Lung (tissue), 12 donors: ENCODE results near the gene UTS2R. TPM values are rescaled to one million over a fixed set of nuclear protein-coding genes. Genes with fewer than 3 reads are reported as not detected.

Experiments
- ATAC-seq: fragments of 200-7000 bp; cut with Tn5 transposase; one replicate; pipeline ENCODE4 v1.9.1; 2020; ENCODE audit warnings: moderate number of reproducible peaks; ENCODE audit not compliant: insufficient read depth, low FRiP score
- DNase-seq, 3 donors: peaks; one replicate each; pipeline ENCODE4 v3.0.0-alpha.2; 2013 to 2017
- H3K27ac ChIP-seq, 2 donors: one replicate each; pipeline ENCODE4 v1.5.1; 2013; ENCODE audit warnings: mild to moderate bottlenecking in 2 of 2, moderate library complexity in 2 of 2, control low read depth in 1 of 2, inconsistent platforms in 1 of 2, low read depth in 1 of 2, low read length in 1 of 2
- H3K27me3 ChIP-seq, 3 donors: one replicate each; pipeline ENCODE4 v1.5.1; 2013; ENCODE audit warnings: low read length in 2 of 3; ENCODE audit not compliant: control insufficient read depth in 3 of 3, insufficient read depth in 3 of 3
- H3K36me3 ChIP-seq, 4 donors: one replicate each; pipeline ENCODE4 v1.5.1; 2013; ENCODE audit warnings: low read length in 4 of 4, mild to moderate bottlenecking in 1 of 4, moderate library complexity in 1 of 4; ENCODE audit not compliant: control insufficient read depth in 4 of 4, insufficient read depth in 4 of 4
- H3K4me1 ChIP-seq, 5 donors: one replicate each; pipeline ENCODE4 v1.5.1; 2013; ENCODE audit warnings: low read length in 5 of 5, mild to moderate bottlenecking in 2 of 5, moderate library complexity in 1 of 5; ENCODE audit not compliant: control insufficient read depth in 5 of 5, insufficient read depth in 5 of 5
- H3K4me3 ChIP-seq: one replicate; pipeline ENCODE4 v1.5.1; 2013; ENCODE audit warnings: mild to moderate bottlenecking, control low read depth, moderate library complexity
- H3K9ac ChIP-seq, 2 donors: one replicate each; pipeline ENCODE4 v1.5.1; 2013; ENCODE audit warnings: low read length in 2 of 2, control low read depth in 1 of 2; ENCODE audit not compliant: insufficient read depth in 1 of 2
- H3K9me3 ChIP-seq, 4 donors: one replicate each; pipeline ENCODE4 v1.5.1; 2013; ENCODE audit warnings: low read length in 3 of 4, mild to moderate bottlenecking in 1 of 4, moderate library complexity in 1 of 4; ENCODE audit not compliant: control insufficient read depth in 4 of 4, insufficient read depth in 3 of 4
- CTCF ChIP-seq: IDR thresholded peaks from 2 replicates; pipeline ENCODE4 v1.5.1; 2012; ENCODE audit warnings: mild to moderate bottlenecking; ENCODE audit errors: control extremely low read depth, extremely low read depth
- WGBS, 2 donors: extraction: QIAGEN DNeasy Blood & Tissue Kit; methylation state at CpG; one replicate each; pipeline ENCODE4 v1.1.7; 2013; 5-methylcytosine and 5-hydroxymethylcytosine counted together
- polyA plus RNA-seq, 2 donors: library from polyadenylated mRNA; stranded (reverse); fragments of 200-250 nt; gene quantifications; one replicate each; pipeline ENCODE4 v1.2.1, GENCODE V29; 2013
- total RNA-seq, 2 donors: library from RNA; depleted of rRNA in 1 of 2; stranded (reverse); fragments of >200 nt in 1 of 2; gene quantifications; one replicate each; pipeline ENCODE4 v1.2.1, GENCODE V29; 2014 to 2021
- donor health status: control.
- donor health status: control.
- donor health status: Bipolar disorder and iron deficiency.
- donor health status: healthy.
- donor health status: DM: yes; HTN: yes; CAD: no.

UTS2R gene
- total and polyA plus RNA-seq, 4 donors = 0.17 TPM; not detected in 3

GRCh38 chr17:82353484-82353883 is 18.1 kb upstream of the UTS2R start:
- H3K4me3 ChIP-seq = no peak overlapping the region
- H3K27me3 ChIP-seq = peaks cover 0 to 9% (median 0%) of the 10 kb centered on the region in 3 donors
- peaks cover 0 to 17% (median 4%) of the 10 kb centered on the region in 5 donors for H3K4me1 ChIP-seq
- H3K9me3 ChIP-seq = no peaks in the 10 kb centered on the region
- WGBS, 2 donors = 84 to 93% methylated on average over 8 of the region's 8 CpGs
- no peak overlapping the region for H3K27ac ChIP-seq
- DNase-seq (no peak), ATAC-seq (no peak)
- TF ChIP-seq CTCF = no peak
- H3K9ac ChIP-seq = no peak overlapping the region
- H3K36me3 ChIP-seq = no peaks in the 10 kb centered on the region

GRCh38 chr17:82354804-82355308 is 16.7 kb upstream of the UTS2R start:
- no peak overlapping the region for H3K4me3 ChIP-seq
- H3K27me3 ChIP-seq = peaks cover 0 to 7% (median 5%) of the 10 kb centered on the region in 3 donors
- H3K27ac ChIP-seq = no peak overlapping the region
- no peak for ATAC-seq
- DNase-seq = no peak
- H3K9ac ChIP-seq = no peak overlapping the region
- H3K9me3 ChIP-seq = no peaks in the 10 kb centered on the region
- H3K36me3 ChIP-seq = no peaks in the 10 kb centered on the region
- WGBS, 2 donors = 87 to 88% methylated on average over 7 of the region's 7 CpGs
- no peak for TF ChIP-seq CTCF
- H3K4me1 ChIP-seq = peaks cover 0 to 17% (median 0%) of the 10 kb centered on the region in 5 donors

- DNase-seq = peak; percentile 18 to 51 (median 43)
- peak; percentile 65 for ATAC-seq
- Histone ChIP-seq H3K4me3 (no peak overlapping the region), H3K9me3 (no peaks in the 10 kb centered on the region), H3K36me3 (no peaks in the 10 kb centered on the region), H3K9ac (no peak overlapping the region), H3K27ac (peak overlapping the region in 1 of 2 donors; percentile 72), H3K27me3 (peaks cover 0 to 9% (median 5%) of the 10 kb centered on the region in 3 donors), H3K4me1 (peaks cover 0 to 17% (median 0%) of the 10 kb centered on the region in 5 donors)
- TF ChIP-seq CTCF = no peak
- WGBS, 2 donors = 55 to 79% methylated on average over 11 of the region's 11 CpGs
Observed at GRCh38 chr17:82355770-82356427, 15.7 kb upstream of the UTS2R start.
